ENCODE data around the gene RAD51B.

GRCh38 chr14:68596211-68596610 lies 776.6 kb downstream of the RAD51B start:
- no peak for TF ChIP-seq CTCF (IDR thresholded peaks at IDR 0.05)
- TF ChIP-seq POLR2A (IDR thresholded peaks at IDR 0.05) = no peak
- TF ChIP-seq POLR2AphosphoS5 (IDR thresholded peaks at IDR 0.05) = no peak
